Uterus (tissue), 4 donors: ENCODE results near the gene KCNK13. TPM values are rescaled to one million over a fixed set of nuclear protein-coding genes. Genes with fewer than 3 reads are reported as not detected.
A peak's percentile ranks its signal among the peaks of the same experiment; 100 is the strongest.
"Not testable (repeated sequence)": the region's sequence is repeated elsewhere in the genome, so short reads cannot be mapped to it uniquely, and the experiment has no call there.

ENCODE experiments used
- DNase-seq, 2 donors: peaks; one replicate each; pipeline ENCODE4 v3.0.0-alpha.2; 2019 to 2020
- H3K27ac ChIP-seq, 2 donors: fragments of 200-600 bp; sonication (generic); 1 replicate in 1 of 2; 2 replicates in 1 of 2; pipeline ENCODE4 v1.5.1; 2016 to 2018
- H3K27me3 ChIP-seq, 2 donors: fragments of 200-600 bp; sonication (generic); one replicate each; pipeline ENCODE4 v1.5.1; 2018 to 2019; ENCODE audit warnings: control low read depth in 1 of 2
- H3K36me3 ChIP-seq, 2 donors: fragments of 200-600 bp; sonication (generic); one replicate each; pipeline ENCODE4 v1.5.1; 2019; ENCODE audit warnings: control low read depth in 1 of 2
- H3K4me1 ChIP-seq, 2 donors: fragments of 200-600 bp; sonication (generic); one replicate each; pipeline ENCODE4 v1.5.1; 2018 to 2019; ENCODE audit warnings: control low read depth in 1 of 2
- H3K4me3 ChIP-seq, 2 donors: fragments of 200-600 bp; sonication (generic); 1 replicate in 1 of 2; 2 replicates in 1 of 2; pipeline ENCODE4 v1.5.1; 2018 to 2019; ENCODE audit warnings: mild to moderate bottlenecking in 1 of 2
- H3K9me3 ChIP-seq, 2 donors: fragments of 200-600 bp; sonication (generic); one replicate each; pipeline ENCODE4 v1.5.1; 2019; ENCODE audit warnings: control low read depth in 1 of 2
- CTCF ChIP-seq, 4 experiments: fragments of 200-600 bp in 2 of 4; fragments of 450-650 bp in 2 of 4; sonication (generic) in 2 of 4; IDR thresholded peaks; one replicate each; pipeline ENCODE4 v1.5.1; 2016 to 2019; ENCODE audit warnings: antibody characterized with exemption in 4 of 4, mild to moderate bottlenecking in 2 of 4, moderate library complexity in 1 of 4
- POLR2A ChIP-seq, 2 donors: fragments of 450-650 bp; IDR thresholded peaks; one replicate each; pipeline ENCODE4 v1.6.1; 2016; ENCODE audit warnings: antibody characterized with exemption in 2 of 2, mild to moderate bottlenecking in 1 of 2, moderate library complexity in 1 of 2
- intact Hi-C: fragments of 100-400 bp; cut with DNase I; formaldehyde crosslinking; loops from one replicate; pipeline ENCODE4 v1.15.1; 2023; ENCODE audit warnings: low total_unique reads
- total RNA-seq, 4 donors: library from RNA; depleted of rRNA in 3 of 4; stranded (reverse); fragments of >200 nt in 3 of 4; gene quantifications; one replicate each; pipeline versions ENCODE4 v1.1.0 to v1.2.4, GENCODE V29; 2014 to 2023
- donor health status: DM: yes; HTN: yes; CAD: no.

Gene KCNK13
- total RNA-seq, result under 1 TPM in 1 of 4 donors, not detected in 3; 0.14 TPM

DNA sequence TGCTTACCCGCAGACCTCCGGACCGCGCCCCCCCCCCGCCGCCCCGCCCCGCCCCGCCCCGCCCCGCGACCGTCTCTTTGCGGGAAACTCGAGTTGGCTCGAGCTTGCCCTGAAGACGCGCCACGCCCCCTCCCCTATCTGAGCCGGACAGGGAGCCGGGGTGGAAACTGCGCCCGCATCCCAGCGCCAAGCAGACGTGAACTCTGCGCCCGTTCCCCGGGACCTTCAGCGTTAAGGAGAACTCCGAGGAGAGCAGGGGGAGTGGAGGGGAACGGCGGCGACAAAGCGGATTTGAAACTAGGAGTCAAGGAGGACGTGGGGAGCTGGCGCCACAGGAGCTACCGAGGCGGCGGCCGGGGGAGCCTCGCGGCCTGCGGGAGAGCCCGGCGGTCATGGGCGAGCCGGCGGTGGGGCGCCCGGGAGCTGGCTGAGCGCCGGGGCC, at the start of gene KCNK13:
TSS of gene KCNK13 (plus strand) at position 310 of the 442 bp plus-strand sequence. CDS start 212 bp downstream, outside the sequence.
- H3K27ac ChIP-seq, result no peak within 1 kb of the TSS
- peaks cover 0 to 32% of the 10 kb centered on the region in 2 donors for H3K27me3 ChIP-seq
- no peaks in the 10 kb centered on the region for H3K36me3 ChIP-seq
- intact Hi-C loops, result no loop called here
- DNase-seq, result no peak
- peak within 1 kb of the TSS in 1 of 2 donors; percentile 4 for H3K4me3 ChIP-seq
- TF ChIP-seq CTCF (IDR thresholded peaks at IDR 0.05), result no peak
- TF ChIP-seq POLR2A (IDR thresholded peaks at IDR 0.05), result no peak
- no peaks in the 10 kb centered on the region for H3K9me3 ChIP-seq
- H3K4me1 ChIP-seq, result peaks cover 0 to 25% of the 10 kb centered on the region in 2 donors

GRCh38 chr14:90017371-90017770, 44.4 kb upstream of the KCNK13 start:
- Histone ChIP-seq H3K27ac (no peak overlapping the region), H3K36me3 (no peaks in the 10 kb centered on the region), H3K4me1 (no peaks in the 10 kb centered on the region), H3K4me3 (no peak overlapping the region), H3K9me3 (no peaks in the 10 kb centered on the region), H3K27me3 (no peaks in the 10 kb centered on the region)
- intact Hi-C loops, result no loop called here
- TF ChIP-seq CTCF (IDR thresholded peaks at IDR 0.05) (no peak), POLR2A (IDR thresholded peaks at IDR 0.05) (no peak)
- DNase-seq, result no peak

DNA sequence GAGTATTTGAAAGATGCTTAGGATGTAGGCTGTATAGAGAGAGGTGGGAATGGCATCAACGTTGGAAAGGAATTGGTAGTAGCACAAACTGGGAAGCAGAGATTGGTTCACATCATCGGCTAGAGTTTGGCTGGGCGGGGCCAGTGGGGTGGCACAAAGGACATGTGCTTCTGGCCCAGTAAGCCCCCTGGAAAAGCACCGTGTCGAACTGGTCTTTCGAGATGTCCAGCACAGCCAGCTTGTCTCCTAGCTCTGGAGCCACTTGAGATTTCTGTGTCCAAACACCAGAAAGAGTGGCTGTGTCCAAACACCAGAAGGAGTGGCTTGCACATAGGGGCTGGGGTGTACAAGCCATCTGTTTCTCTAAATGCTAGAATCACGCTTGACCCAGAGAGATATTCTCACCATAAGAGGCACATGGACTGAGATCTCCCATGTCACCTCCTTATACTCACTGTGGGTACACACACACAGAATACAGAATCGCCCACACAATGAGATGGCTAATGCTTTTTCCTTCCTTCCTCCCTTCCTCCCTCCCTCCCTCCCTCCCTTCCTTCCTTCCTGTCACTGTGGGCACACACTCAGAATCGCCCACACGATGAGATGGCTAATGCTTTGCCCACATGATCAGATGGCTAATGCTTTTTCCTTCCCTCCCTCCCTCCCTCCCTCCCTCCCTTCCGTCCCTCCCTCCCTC, 41.8 kb upstream of the KCNK13 start:
- H3K9me3 ChIP-seq, result no peaks in the 10 kb centered on the region
- no peaks in the 10 kb centered on the region for H3K4me1 ChIP-seq
- no peaks in the 10 kb centered on the region for H3K27me3 ChIP-seq
- no peak for DNase-seq
- intact Hi-C loops, result no loop called here
- H3K4me3 ChIP-seq, result no peak overlapping the region
- TF ChIP-seq CTCF (IDR thresholded peaks at IDR 0.05), result no peak
- no peak for TF ChIP-seq POLR2A (IDR thresholded peaks at IDR 0.05)
- H3K27ac ChIP-seq, result no peak overlapping the region
- no peaks in the 10 kb centered on the region for H3K36me3 ChIP-seq

- intact Hi-C loops, result no loop called here
- no peak overlapping the region for H3K4me3 ChIP-seq
- H3K4me1 ChIP-seq, result no peaks in the 10 kb centered on the region
- no peak for DNase-seq
- H3K9me3 ChIP-seq, result no peaks in the 10 kb centered on the region
- TF ChIP-seq CTCF (IDR thresholded peaks at IDR 0.05) (no peak), POLR2A (IDR thresholded peaks at IDR 0.05) (no peak)
- no peaks in the 10 kb centered on the region for H3K27me3 ChIP-seq
- no peaks in the 10 kb centered on the region for H3K36me3 ChIP-seq
- no peak overlapping the region for H3K27ac ChIP-seq
These were observed 38.5 kb upstream of the KCNK13 start for GRCh38 chr14:90023176-90023896.

- no peak for DNase-seq
- no peaks in the 10 kb centered on the region for H3K9me3 ChIP-seq
- intact Hi-C loops, result no loop called here
- H3K27me3 ChIP-seq, result no peaks in the 10 kb centered on the region
- H3K4me1 ChIP-seq, result no peaks in the 10 kb centered on the region
- no peak for TF ChIP-seq POLR2A (IDR thresholded peaks at IDR 0.05)
- no peak for TF ChIP-seq CTCF (IDR thresholded peaks at IDR 0.05)
- no peaks in the 10 kb centered on the region for H3K36me3 ChIP-seq
- no peak overlapping the region for H3K4me3 ChIP-seq
- no peak overlapping the region for H3K27ac ChIP-seq
These were observed 36.9 kb upstream of the KCNK13 start for GRCh38 chr14:90024910-90025309.

DNA sequence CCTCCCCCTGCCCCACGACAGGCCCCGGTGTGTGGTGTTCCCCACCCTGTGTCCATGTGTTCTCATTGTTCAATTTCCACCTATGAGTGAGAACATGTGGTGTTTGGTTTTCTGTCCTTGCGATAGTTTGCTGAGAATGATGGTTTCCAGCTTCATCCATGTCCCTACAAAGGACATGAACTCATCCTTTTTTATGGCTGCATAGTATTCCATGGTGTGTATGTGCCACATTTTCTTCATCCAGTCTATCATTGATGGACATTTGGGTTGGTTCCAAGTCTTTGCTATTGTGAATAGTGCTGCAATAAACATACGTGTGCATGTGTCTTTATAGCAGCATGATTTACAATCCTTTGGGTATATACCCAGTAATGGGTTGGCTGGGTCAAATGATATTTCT, 35.2 kb upstream of the KCNK13 start:
- H3K4me1 ChIP-seq, H3K27ac ChIP-seq, intact Hi-C loops, H3K9me3 ChIP-seq, H3K27me3 ChIP-seq, H3K36me3 ChIP-seq, DNase-seq, H3K4me3 ChIP-seq: not testable (repeated sequence)
